K562 (cell line): Measurements from ENCODE around the gene PACS2. TPM values are rescaled to one million over a fixed set of nuclear protein-coding genes. Genes with fewer than 3 reads are reported as not detected.

ENCODE experiments used
- CC2D1A ChIP-seq: fragments of 450-650 bp; IDR thresholded peaks from 2 replicates; pipeline ENCODE4 v1.6.1; 2017; ENCODE audit warnings: mild to moderate bottlenecking
- E2F4 ChIP-seq: sonication (generic); formaldehyde crosslinking; IDR thresholded peaks from 2 replicates; pipeline ENCODE4 v1.8.0; 2022; ENCODE audit warnings: mild to moderate bottlenecking, low read depth, missing genetic modification reagents
- E4F1 ChIP-seq: fragments of 250-450 bp; sonication (Bioruptor Pico); IDR thresholded peaks from 2 replicates; pipeline ENCODE4 v1.5.0; 2021; ENCODE audit warnings: mild to moderate bottlenecking, borderline replicate concordance
- FIP1L1 ChIP-seq: fragments of 200-400 bp; formaldehyde crosslinking; IDR thresholded peaks from 2 replicates; pipeline ENCODE4 v1.6.1; 2018; ENCODE audit warnings: mild to moderate bottlenecking, low read depth, low read length; ENCODE audit not compliant: poor library complexity, severe bottlenecking
- GTF2B ChIP-seq: IDR thresholded peaks from 2 replicates; pipeline ENCODE4 v1.6.1; 2011; ENCODE audit not compliant: insufficient read length; ENCODE audit errors: extremely low read depth
- HDAC1 ChIP-seq, 2 experiments: fragments of 450-650 bp; IDR thresholded peaks; 2 replicates each; pipeline ENCODE4 v1.6.1; 2016 to 2017; ENCODE audit warnings: inconsistent platforms in 1 of 2, mild to moderate bottlenecking in 1 of 2, moderate library complexity in 1 of 2
- HMBOX1 ChIP-seq: sonication (generic); IDR thresholded peaks from 2 replicates; pipeline ENCODE4 v1.6.1; 2016
- MED1 ChIP-seq: sonication (generic); formaldehyde crosslinking; IDR thresholded peaks from 2 replicates; pipeline ENCODE4 v1.8.1; 2023; ENCODE audit warnings: missing genetic modification reagents, borderline replicate concordance
- NFE2L1 ChIP-seq: fragments of 450-650 bp; IDR thresholded peaks from 2 replicates; pipeline ENCODE4 v1.6.1; 2016; ENCODE audit warnings: missing genetic modification characterization, low read depth, mild to moderate bottlenecking, missing compliant biosample characterization, moderate library complexity, borderline replicate concordance
- POLR2B ChIP-seq: fragments of 450-650 bp; IDR thresholded peaks from 2 replicates; pipeline ENCODE4 v1.6.1; 2018; ENCODE audit warnings: low read depth; ENCODE audit not compliant: partially characterized antibody
- RB1 ChIP-seq: fragments of 450-650 bp; IDR thresholded peaks from 2 replicates; pipeline ENCODE4 v1.6.1; 2017; ENCODE audit warnings: low read depth, mild to moderate bottlenecking
- ZBTB1 ChIP-seq: sonication (generic); formaldehyde crosslinking; IDR thresholded peaks from 2 replicates; pipeline ENCODE4 v1.8.1; 2023; ENCODE audit warnings: missing genetic modification reagents, low read depth, mild to moderate bottlenecking, borderline replicate concordance
- ZNF263 ChIP-seq: sonication (generic); formaldehyde crosslinking; IDR thresholded peaks from 2 replicates; pipeline ENCODE4 v1.8.0; 2022; ENCODE audit warnings: mild to moderate bottlenecking, missing genetic modification reagents, borderline replicate concordance
- ZNF384 ChIP-seq: IDR thresholded peaks from 2 replicates; pipeline ENCODE4 v1.6.1; 2012; ENCODE audit warnings: low read depth, low read length, improper control_type of control experiment
- ZNF431 ChIP-seq: sonication (generic); formaldehyde crosslinking; IDR thresholded peaks from 2 replicates; pipeline ENCODE4 v1.8.0; 2022; ENCODE audit warnings: mild to moderate bottlenecking, missing genetic modification reagents
- ZNF766 ChIP-seq: fragments of 200-800 bp; sonication (Bioruptor generic); conservative IDR thresholded peaks from 2 replicates; pipeline ENCODE4 v1.6.1; 2016; ENCODE audit warnings: missing genetic modification characterization, missing compliant biosample characterization
- ZZZ3 ChIP-seq: fragments of 450-650 bp; IDR thresholded peaks from 2 replicates; pipeline ENCODE4 v1.6.1; 2016; ENCODE audit warnings: antibody characterized with exemption, mild to moderate bottlenecking, moderate library complexity
- polyA plus RNA-seq, 8 experiments: library from polyadenylated mRNA; depleted of rRNA in 4 of 8; stranded (reverse) in 5 of 8; unstranded in 3 of 8; fragments of >200 nt; fragmentation: Nextera tagmentation in 2 of 8; fragmentation: Illumina TruSeq in 1 of 8; extraction: Ambion mirVana in 2 of 8; extraction: Trizol in 1 of 8; gene quantifications; 2 replicates each; pipeline versions ENCODE4 v1.2.1 to v1.2.3, GENCODE V29; 2011 to 2014; ENCODE audit warnings: inconsistent platforms in 1 of 8, missing spikeins in 1 of 8
- total RNA-seq, 7 experiments: library from RNA; depleted of rRNA in 6 of 7; stranded (reverse); fragments of >200 nt in 6 of 7; fragmentation: Illumina TruSeq in 2 of 7; extraction: Trizol in 2 of 7; gene quantifications; 2 replicates each; pipeline versions ENCODE4 v1.2.1 to v1.2.3, GENCODE V29; 2011 to 2021; ENCODE audit warnings: low replicate concordance in 1 of 7
- TF ChIP-seq, protein P1 (sequence below): fragments of 450-650 bp; IDR thresholded peaks from 2 replicates; pipeline ENCODE4 v1.6.1; 2016; ENCODE audit warnings: low read depth, mild to moderate bottlenecking, moderate library complexity

The PACS2 gene
- total and polyA plus RNA-seq, 9 of the 15 experiments (the other 6 are each of a cell fraction or from before 2014, with no cell fraction given): 0.11 to 20.8 (median 9.9) TPM

DNA sequence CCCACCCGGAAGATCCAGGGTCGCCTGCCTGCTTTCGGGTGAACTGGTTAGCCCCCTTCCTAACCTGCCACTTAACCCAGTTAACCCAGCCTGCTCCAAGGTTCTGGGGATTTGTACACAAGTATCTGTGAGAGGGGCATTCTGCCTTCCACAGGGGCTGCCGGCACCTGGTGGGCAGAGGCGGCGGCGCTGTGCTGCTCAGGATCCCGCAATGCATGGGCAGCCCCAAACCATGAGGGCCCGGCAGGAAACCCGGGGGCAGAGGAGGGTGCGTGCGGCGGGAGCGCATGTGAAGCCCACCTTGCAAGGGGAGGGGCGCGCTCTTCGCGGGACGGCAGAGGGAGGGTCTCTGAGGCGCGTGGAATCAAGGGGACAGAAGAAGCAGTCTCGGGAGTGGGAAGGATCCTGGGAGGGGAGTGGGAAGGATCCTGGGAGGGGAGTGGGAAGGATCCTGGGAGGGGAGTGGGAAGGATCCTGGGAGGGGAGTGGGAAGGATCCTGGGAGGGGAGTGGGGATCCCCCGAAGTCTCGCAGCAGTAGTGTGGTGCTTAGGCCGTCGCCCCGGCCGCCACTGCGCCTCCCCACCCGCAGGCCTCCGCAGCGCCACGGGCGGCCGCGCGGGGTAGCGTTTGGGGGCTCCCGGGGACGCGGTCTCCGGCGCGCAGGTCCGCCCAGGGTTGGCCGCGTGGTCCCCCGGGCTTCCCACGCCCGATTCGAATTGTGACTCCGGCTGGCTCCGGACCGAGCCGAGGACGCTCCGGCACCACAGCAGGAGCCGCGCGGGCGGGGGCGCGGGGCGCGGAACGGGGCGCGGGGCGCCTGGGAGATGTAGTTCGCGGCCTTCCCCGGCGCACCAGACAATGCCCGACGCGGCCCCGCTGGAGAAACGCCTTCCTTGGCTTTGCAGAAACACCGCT lies 100.2 kb downstream of the PACS2 start (continued):
- no peak for TF ChIP-seq ZNF384
- no peak for TF ChIP-seq ZNF766
- TF ChIP-seq E4F1 (CRISPR knock-in tag): no peak
- TF ChIP-seq FIP1L1: no peak
- TF ChIP-seq ZZZ3: no peak
- TF ChIP-seq NFE2L1 (tag): no peak
- 0 out of 2 replicates have a peak, but pooled peaks have one; percentile 29 for TF ChIP-seq ZNF263 (CRISPR knock-in tag)
- TF ChIP-seq ZNF431 (CRISPR knock-in tag): 0 out of 2 replicates have a peak, but pooled peaks have one; percentile 42
- no peak for TF ChIP-seq POLR2B
- TF ChIP-seq MED1: no peak
- TF ChIP-seq E2F4 (CRISPR knock-in tag): no peak
- no peak for TF ChIP-seq ZBTB1 (CRISPR knock-in tag)
- peak; percentile 65; the same call in 1 of the 2 replicates for TF ChIP-seq RB1
- no peak for TF ChIP-seq GTF2B
- TF ChIP-seq, protein P1, sequence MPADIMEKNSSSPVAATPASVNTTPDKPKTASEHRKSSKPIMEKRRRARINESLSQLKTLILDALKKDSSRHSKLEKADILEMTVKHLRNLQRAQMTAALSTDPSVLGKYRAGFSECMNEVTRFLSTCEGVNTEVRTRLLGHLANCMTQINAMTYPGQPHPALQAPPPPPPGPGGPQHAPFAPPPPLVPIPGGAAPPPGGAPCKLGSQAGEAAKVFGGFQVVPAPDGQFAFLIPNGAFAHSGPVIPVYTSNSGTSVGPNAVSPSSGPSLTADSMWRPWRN: no peak
- TF ChIP-seq CC2D1A: no peak
- no peak for TF ChIP-seq HDAC1 (IDR thresholded peaks at IDR 0.05)
- no peak for TF ChIP-seq HMBOX1
